ENCODE results near the gene PPM1M. TPM values are rescaled to one million over a fixed set of nuclear protein-coding genes. Genes with fewer than 3 reads are reported as not detected.

Gene PPM1M
- total and polyA plus RNA-seq, 12 donors: 5.2 to 17.6 (median 7.9) TPM

- no peak for ATAC-seq
- Histone ChIP-seq H3K27ac (peak within 1 kb of the TSS in 1 of 10 donors; percentile 20), H3K4me1 (peaks cover 0 to 27% (median 14%) of the 10 kb centered on the region in 9 donors), H3K27me3 (no peaks in the 10 kb centered on the region), H3K9me3 (no peaks in the 10 kb centered on the region), H3K36me3 (peaks cover 0 to 39% (median 30%) of the 10 kb centered on the region in 9 donors), H3K4me3 (no peak within 1 kb of the TSS)
- no peak for TF ChIP-seq CTCF (IDR thresholded peaks at IDR 0.05)
- intact Hi-C loops (cut with DNase I): no loop called here
- 67 to 73% methylated on average over 9 of the region's 9 CpGs for WGBS, 2 donors
- no peak for DNase-seq
Observed at GRCh38 chr3:52225452-52226228, 19.9 kb upstream of the PPM1M start, which contains the start of gene TLR9. Gene TLR9, minus strand, starts transcription at chr3:52225645. Its CDS starts 116 bp downstream, at chr3:52225529.

GRCh38 chr3:52226229-52226817, 19.2 kb upstream of the PPM1M start:
- no peaks in the 10 kb centered on the region for H3K27me3 ChIP-seq
- no peak for ATAC-seq
- H3K27ac ChIP-seq: peak overlapping the region in 1 of 10 donors; percentile 20
- H3K4me1 ChIP-seq: peaks cover 0 to 21% (median 8%) of the 10 kb centered on the region in 9 donors
- H3K36me3 ChIP-seq: peaks cover 0 to 46% (median 37%) of the 10 kb centered on the region in 9 donors
- no peak for TF ChIP-seq CTCF (IDR thresholded peaks at IDR 0.05)
- intact Hi-C loops (cut with DNase I): no loop called here
- 89 to 90% methylated on average over 5 of the region's 5 CpGs for WGBS, 2 donors
- DNase-seq: no peak
- no peaks in the 10 kb centered on the region for H3K9me3 ChIP-seq
- H3K4me3 ChIP-seq: no peak overlapping the region

GRCh38 chr3:52227117-52227516, 18.4 kb upstream of the PPM1M start:
- DNase-seq: no peak
- intact Hi-C loops (cut with DNase I): no loop called here
- H3K27me3 ChIP-seq: no peaks in the 10 kb centered on the region
- ATAC-seq: no peak
- TF ChIP-seq CTCF (IDR thresholded peaks at IDR 0.05): peak in 1 of 9 donors; percentile 8
- H3K36me3 ChIP-seq: peaks cover 0 to 54% (median 43%) of the 10 kb centered on the region in 9 donors
- H3K4me1 ChIP-seq: peaks cover 0 to 22% (median 10%) of the 10 kb centered on the region in 9 donors
- no peaks in the 10 kb centered on the region for H3K9me3 ChIP-seq
- no peak overlapping the region for H3K27ac ChIP-seq
- WGBS, 2 donors: 88 to 91% methylated on average over 4 of the region's 4 CpGs
- no peak overlapping the region for H3K4me3 ChIP-seq

GRCh38 chr3:52227766-52228165, 17.8 kb upstream of the PPM1M start:
- ATAC-seq: no peak
- DNase-seq: no peak
- H3K27ac ChIP-seq: no peak overlapping the region
- H3K9me3 ChIP-seq: no peaks in the 10 kb centered on the region
- peaks cover under 1 to 26% (median 11%) of the 10 kb centered on the region in 9 donors for H3K4me1 ChIP-seq
- no peak overlapping the region for H3K4me3 ChIP-seq
- 80 to 82% methylated on average over 7 of the region's 7 CpGs for WGBS, 2 donors
- H3K36me3 ChIP-seq: peaks cover 0 to 60% (median 45%) of the 10 kb centered on the region in 9 donors
- H3K27me3 ChIP-seq: no peaks in the 10 kb centered on the region
- intact Hi-C loops (cut with DNase I): loop anchor here in 1 of 10 donors (2.0 kb wide), 1 partner anchor 109 kb away; no protein-coding TSS in a partner anchor
- TF ChIP-seq CTCF (IDR thresholded peaks at IDR 0.05): no peak
